HG03108 (cell line): ENCODE data around the gene RPTOR.

Experiments used
- ATAC-seq: cut with Tn5 transposase; IDR thresholded peaks from one replicate; pipeline ENCODE4 v1.9.1; 2021; ENCODE audit warnings: moderate library complexity; ENCODE audit not compliant: unreplicated experiment

RPTOR gene

DNA sequence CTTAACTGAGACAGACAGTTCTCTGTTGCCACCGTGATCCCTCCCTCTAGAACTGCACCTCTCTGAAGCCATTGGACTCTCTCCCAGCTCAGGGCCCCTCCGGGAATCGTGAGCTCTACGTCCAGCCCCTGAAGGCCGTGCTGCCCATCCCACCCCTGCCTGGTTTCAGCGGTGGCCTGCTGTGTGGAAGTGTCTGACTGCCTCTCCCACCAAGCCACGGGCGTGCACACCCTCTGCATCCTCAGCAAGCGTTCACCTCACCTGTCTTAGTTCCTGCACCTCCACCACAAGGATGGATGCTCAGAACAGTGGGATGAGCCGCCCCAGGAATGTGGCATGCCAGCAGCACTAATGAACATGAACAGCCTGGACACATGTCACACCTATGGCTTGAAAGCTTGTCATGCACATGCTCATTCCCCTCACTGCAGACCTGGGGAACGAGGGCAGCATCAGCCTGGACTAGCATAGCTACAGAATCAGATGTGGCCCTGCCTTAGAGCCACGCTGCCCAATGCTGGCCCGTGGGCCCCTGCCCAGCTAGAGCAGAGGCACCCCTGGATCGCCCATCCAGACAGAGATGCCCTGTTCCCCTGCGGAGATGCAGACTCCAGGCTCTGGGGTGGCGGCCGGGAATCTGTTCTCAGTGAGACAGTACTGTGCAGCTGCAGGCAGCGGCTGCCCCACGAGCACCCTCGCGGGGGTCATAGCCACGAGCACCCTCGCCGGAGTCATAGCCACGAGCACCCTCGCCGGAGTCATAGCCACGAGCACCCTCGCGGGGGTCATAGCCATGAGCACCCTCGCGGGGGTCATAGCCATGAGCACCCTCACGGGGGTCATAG, 373.3 kb downstream of the RPTOR start:
- ATAC-seq: no peak

GRCh38 chr17:80918731-80919130, 374.1 kb downstream of the RPTOR start:
- no peak for ATAC-seq

DNA sequence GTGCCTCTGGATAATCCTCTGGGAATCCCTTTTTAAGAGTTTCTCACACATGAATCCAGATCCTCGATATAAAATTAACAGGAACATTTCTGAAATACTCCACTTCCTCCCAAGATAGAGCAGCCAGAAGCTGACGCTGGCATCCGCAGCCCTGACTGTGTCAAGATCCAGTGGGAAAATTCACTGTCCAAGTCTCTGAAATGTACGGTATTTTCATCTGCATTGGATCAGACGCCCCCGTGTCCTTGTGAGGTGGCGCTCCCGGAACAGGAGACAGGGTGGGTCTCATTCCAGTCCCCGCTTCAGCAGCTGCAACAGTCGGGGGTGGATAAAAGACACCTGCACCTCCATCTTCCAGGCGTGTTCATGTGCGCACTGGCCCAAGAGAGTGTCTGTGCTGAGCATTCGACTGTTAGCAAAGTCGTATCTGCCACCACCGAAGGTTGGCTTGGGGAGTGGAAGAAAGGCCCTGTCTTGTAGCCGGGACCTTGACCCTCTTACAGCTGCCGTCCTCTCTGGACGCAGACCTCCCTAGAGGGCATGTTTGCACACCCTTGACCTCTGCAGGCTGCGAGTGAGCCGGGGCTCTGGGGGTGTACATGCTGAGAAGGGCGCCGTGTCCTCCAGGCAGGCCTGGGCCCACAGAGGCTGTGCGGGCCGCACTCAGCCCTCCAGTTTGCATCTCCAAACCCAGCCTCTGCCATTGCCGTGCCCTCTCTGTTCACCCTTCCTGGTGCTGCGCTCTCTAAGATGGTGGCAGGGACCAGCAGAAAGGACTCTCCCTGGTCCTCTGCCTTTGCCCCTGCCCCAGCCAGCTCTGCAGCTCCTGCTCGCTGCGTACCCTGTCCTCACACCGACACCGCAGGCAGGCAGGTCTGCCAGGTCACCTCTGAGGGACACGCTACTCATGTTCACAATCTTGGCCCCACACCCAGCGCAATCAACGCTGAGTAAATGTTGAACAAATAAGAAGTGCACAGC, 375.0 kb downstream of the RPTOR start:
- no peak for ATAC-seq

GRCh38 chr17:80920441-80920840, 375.8 kb downstream of the RPTOR start:
- no peak for ATAC-seq

DNA sequence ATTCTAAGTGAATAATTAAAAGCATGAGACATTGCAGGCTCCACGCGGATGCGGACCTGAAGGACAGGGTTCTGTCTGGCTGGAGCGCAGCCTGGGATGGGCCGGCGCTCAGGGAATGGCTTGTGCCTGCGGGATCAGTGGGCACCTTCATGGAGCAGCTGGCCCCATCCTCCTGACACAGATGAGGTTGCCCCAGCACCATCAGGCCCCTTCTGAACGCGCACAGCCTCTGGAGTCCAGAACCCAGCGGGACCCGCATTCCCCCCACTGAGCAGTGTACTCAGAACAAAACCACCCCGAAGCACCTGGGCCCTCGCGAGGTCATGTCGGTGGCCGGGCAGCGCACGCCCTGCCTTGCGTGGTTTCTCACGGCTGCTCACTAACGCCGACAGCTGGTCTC, 376.5 kb downstream of the RPTOR start:
- no peak for ATAC-seq

GRCh38 chr17:80921741-80922579, 377.3 kb downstream of the RPTOR start:
- no peak for ATAC-seq

DNA sequence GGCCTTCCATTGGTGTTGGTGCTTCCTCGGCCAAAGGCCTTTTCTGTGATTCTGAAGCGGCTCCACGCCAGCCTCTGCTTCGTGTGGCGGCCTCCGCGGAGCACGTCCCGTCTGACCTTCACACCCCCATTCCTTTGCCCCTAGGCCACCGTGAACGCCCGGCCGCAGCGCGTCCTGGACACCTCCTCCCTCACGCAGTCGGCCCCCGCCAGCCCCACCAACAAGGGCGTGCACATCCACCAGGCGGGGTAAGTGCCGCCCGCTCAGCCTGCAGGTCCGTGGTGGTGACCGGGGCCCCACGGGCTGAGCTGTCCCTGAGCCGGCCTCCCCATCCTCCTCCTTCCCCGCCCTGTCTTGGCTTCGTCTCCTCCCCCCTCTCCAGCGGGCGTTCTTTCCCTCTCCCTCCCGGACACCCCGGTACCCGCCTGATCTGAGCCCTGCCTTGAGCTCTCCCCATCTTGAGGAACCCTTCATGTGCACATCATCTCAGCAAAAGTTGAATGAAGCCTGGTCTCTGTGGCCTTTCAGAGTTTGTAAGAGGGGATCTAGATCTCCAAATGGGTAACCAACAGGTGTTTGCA, 378.0 kb downstream of the RPTOR start:
- ATAC-seq: no peak

GRCh38 chr17:80923211-80924110, 378.8 kb downstream of the RPTOR start:
- no peak for ATAC-seq

DNA sequence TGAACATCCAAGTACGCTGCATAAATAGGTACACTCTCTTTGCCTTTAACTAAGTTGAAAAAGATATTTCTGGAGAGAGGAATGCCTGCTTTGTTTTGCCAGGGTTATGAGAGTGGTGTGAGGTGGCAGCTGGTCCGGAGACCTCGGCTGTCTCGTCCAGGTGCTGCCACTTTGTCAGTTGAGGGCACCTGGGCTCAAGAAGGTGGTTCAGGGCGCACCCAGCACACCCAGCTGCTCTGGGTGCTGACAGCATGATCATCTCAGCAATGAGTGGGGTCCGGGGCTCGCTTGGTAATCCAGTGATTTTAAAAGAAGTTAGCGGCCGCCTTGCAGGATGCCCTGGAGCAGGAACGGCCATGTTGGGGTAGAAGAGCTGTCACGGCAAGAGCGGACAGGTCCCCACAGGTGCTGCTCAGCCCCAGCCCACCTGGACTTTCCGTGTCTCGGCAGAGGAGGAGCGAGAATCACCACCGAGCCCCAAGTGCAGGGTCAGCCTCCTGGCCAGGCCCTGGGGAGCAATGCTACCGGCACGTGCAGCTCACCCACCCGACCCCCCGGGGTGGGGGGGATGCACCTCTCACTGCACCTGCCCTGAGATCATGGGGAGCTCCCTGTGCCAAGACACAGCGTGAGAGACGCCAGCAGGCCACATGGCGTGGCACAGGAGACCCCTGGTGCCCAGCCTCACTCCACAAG, 379.6 kb downstream of the RPTOR start:
- ATAC-seq: no peak

DNA sequence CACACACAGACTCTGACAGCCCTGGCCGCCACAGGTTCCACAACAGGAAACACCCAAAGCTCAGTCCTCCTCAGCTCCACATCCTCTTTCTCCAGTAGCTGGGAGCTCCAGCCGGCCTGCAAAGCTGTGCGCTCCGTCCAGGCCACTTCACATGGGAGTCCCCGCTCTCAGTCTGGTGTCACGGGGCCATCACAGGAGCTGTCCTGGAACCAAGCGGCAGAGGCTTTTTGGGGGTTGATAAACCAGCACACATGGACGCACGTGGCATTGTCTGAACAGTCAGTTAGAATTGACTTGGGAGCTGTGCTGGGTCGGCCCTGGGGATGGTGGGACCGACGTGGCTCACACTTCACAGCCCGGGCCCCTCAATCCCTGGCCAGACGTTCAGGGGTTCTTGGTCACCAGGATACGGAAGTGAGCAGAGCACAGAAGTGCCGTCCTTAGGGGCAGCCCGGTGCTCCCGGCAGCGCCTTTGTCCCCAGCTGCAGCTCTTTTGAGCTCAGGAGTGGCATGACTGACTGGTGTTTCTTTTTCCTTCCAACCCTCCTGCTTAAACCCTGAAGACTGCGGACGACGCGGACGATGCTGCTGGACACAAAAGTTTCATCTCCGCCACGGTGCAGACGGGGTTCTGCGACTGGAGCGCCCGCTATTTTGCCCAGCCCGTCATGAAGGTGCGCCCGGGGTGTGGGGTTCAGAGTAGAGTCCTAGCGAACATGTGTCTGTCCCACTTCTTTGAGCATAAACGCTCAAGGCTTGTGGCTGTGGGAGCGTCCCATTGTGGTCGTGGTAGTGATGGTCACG, 380.4 kb downstream of the RPTOR start:
- ATAC-seq: no peak

DNA sequence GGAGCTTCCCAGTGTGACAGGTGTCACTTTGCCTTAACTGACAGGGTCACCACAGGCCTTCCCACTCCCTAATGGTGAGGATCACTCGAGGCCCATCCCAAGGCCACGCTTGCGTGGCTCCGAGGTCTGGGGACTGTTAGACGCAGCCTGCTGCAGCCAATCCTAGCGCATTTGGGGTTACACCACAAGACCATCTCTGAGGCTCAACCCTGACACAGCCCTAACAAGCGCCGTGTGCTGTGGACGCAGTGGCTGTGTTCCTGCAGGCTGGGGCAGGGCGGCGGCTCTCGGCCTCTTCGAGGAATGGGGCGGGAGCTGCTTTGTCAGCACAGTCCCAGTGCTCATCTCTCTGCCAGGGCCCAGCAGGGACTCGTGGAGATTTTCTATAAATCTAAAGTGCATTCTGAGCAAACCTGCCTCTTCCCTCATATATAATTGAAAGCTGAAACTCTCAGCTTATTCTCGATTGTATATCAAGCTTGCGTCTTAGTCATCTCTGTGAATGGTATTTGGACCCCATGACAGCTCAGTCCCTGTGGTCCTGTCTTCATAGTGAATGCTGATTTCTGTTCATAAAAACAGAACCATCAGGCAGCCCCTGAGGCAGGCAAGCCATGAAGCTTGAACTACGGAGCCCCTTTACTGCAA, 381.2 kb downstream of the RPTOR start:
- no peak for ATAC-seq

GRCh38 chr17:80926591-80927250, 382.1 kb downstream of the RPTOR start:
- no peak for ATAC-seq

GRCh38 chr17:80927791-80928216, 383.2 kb downstream of the RPTOR start:
- ATAC-seq: no peak

- ATAC-seq: no peak
These were observed 384.8 kb downstream of the RPTOR start for GRCh38 chr17:80929449-80929848.

DNA sequence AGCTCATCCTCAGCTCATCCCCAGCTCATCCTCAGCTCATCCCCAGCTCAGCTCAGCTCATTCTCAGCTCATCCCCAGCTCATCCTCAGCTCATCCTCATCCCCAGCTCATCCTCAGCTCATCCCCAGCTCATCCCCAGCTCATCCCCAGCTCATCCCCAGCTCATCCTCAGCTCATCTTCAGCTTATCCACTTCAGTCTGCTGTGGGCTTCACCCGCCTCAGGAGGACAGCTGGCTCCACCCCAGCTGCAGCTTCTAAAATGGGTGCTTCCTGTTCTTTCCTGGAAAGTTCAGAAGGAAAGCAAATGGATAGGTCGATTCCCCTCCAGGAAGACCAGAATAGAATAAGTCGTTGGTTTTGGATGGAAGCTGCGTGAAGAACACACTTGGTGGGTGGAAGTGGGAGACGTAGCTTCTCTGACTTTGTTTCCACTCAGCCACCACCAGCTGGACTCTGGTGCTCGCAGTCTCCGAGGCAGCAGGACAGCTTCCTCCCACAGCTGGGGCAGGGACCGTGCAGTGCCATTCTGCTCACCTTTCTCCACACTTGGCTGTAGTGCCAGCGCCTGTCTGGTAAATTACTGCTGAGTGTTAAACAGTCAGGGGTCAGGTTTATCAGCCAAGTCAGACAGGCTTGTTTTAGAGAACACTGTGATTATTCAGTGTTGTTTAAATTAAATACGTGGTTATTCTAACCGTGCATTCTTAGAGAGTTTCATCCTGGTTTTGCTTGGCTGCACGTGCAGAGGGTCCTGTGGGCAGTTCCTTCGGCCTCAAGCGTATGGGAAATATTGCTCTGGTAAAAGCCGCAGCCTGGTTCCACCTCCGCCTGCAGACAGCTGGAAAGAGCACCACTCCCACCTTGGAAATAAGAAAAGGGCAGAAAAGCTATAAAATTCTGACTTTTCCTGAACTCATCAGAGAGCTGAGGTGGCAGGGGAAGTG, 386.0 kb downstream of the RPTOR start:
- no peak for ATAC-seq
